HFFc6 (cell line): Measurements from ENCODE around the gene GRID1. TPM values are rescaled to one million over a fixed set of nuclear protein-coding genes. Genes with fewer than 3 reads are reported as not detected.

Experiments used
- DNase-seq: peaks from one replicate; pipeline ENCODE4 v3.0.0-alpha.2; 2018
- H3K27ac Mint-ChIP-seq: 2 replicates; pipeline ENCODE4 v1.8.0; 2020; ENCODE audit warnings: mild to moderate bottlenecking, mixed read lengths
- H3K27me3 Mint-ChIP-seq: 2 replicates; pipeline ENCODE4 v1.8.0; 2021; ENCODE audit warnings: mild to moderate bottlenecking, moderate library complexity, mixed read lengths; ENCODE audit not compliant: insufficient read depth
- H3K36me3 Mint-ChIP-seq: 2 replicates; pipeline ENCODE4 v1.8.0; 2021; ENCODE audit warnings: low read depth, mixed read lengths
- H3K4me1 Mint-ChIP-seq: 2 replicates; pipeline ENCODE4 v1.8.0; 2020; ENCODE audit warnings: low read depth, mixed read lengths
- H3K4me3 Mint-ChIP-seq: 2 replicates; pipeline ENCODE4 v1.8.0; 2020; ENCODE audit warnings: mild to moderate bottlenecking, moderate library complexity, mixed read lengths
- H3K9me3 Mint-ChIP-seq: 2 replicates; pipeline ENCODE4 v1.8.0; 2020; ENCODE audit warnings: mild to moderate bottlenecking, mixed read lengths
- total RNA-seq, 6 experiments: library from RNA; stranded (reverse); fragmentation: NEBNext Ultra II Directional; extraction: Animal tissue kit (Norgen Biotek cat#: 25700); gene quantifications; 2 replicates in 1 of 6; 3 replicates in 5 of 6; pipeline ENCODE4 v1.2.3, GENCODE V29; 2021
- TF ChIP-seq, protein P1 (sequence below): fragments of 200-600 bp; sonication (generic); IDR thresholded peaks from 2 replicates; pipeline ENCODE4 v1.5.0; 2021; ENCODE audit warnings: antibody characterized with exemption, mild to moderate bottlenecking

GRID1 gene
- total RNA-seq, 6 experiments from 2014 or later: not detected

DNA sequence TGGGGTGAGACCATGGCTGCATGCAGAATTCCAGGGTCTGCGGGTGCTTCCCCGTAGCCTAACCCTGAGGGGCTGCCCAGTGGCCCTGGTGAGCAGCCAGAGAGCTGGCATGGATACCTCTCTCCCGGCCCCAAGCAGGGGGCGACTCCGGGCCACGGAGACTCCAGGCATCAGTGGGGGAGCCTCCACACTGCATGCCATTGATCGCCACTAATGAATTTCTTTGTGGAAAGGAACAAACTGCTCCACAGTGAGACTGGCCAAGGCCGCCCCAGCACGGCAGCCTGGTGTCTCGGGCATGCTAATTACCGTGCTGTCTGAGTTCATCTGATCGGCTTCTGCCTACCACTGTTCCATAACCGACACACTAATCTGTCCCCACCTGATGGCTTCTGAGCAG lies 184.4 kb downstream of the GRID1 start:
- DNase-seq: no peak
- H3K27me3 Mint-ChIP-seq: no peaks in the 10 kb centered on the region
- H3K9me3 Mint-ChIP-seq: no peaks in the 10 kb centered on the region
- TF ChIP-seq, protein P1, sequence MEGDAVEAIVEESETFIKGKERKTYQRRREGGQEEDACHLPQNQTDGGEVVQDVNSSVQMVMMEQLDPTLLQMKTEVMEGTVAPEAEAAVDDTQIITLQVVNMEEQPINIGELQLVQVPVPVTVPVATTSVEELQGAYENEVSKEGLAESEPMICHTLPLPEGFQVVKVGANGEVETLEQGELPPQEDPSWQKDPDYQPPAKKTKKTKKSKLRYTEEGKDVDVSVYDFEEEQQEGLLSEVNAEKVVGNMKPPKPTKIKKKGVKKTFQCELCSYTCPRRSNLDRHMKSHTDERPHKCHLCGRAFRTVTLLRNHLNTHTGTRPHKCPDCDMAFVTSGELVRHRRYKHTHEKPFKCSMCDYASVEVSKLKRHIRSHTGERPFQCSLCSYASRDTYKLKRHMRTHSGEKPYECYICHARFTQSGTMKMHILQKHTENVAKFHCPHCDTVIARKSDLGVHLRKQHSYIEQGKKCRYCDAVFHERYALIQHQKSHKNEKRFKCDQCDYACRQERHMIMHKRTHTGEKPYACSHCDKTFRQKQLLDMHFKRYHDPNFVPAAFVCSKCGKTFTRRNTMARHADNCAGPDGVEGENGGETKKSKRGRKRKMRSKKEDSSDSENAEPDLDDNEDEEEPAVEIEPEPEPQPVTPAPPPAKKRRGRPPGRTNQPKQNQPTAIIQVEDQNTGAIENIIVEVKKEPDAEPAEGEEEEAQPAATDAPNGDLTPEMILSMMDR: no peak
- H3K36me3 Mint-ChIP-seq: no peaks in the 10 kb centered on the region
- H3K4me1 Mint-ChIP-seq: no peaks in the 10 kb centered on the region
- H3K4me3 Mint-ChIP-seq: no peak overlapping the region
- no peak overlapping the region for H3K27ac Mint-ChIP-seq

DNA sequence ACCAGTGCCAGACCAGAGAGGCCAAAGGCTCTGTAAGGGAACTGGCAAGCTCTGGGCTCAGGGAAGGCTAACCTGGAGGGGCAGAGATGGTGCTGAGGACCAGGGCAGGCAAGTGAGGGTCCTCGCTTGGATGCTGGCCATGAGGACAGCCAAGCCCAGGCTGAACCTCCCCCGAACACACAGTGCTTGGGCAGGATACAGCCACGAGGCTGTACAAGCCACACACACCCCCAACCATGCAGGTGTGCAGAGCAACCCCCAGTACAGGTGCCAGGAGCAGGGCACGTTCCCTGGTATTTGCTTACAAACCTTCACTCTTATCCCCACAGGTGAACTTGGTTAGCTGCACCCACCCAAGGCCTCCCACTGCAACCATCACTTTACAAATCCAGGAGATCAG lies 185.7 kb downstream of the GRID1 start:
- Mint-ChIP-seq H3K27me3 (no peaks in the 10 kb centered on the region), H3K9me3 (no peaks in the 10 kb centered on the region), H3K4me3 (no peak overlapping the region), H3K36me3 (no peaks in the 10 kb centered on the region), H3K4me1 (no peaks in the 10 kb centered on the region), H3K27ac (no peak overlapping the region)
- DNase-seq: no peak
- TF ChIP-seq, protein P1: no peak

- Mint-ChIP-seq H3K9me3 (no peaks in the 10 kb centered on the region), H3K4me1 (no peaks in the 10 kb centered on the region)
- TF ChIP-seq, protein P1: no peak
These were observed 186.6 kb downstream of the GRID1 start for GRCh38 chr10:86179961-86180360.

GRCh38 chr10:86179153-86179524 lies 187.5 kb downstream of the GRID1 start:
- H3K27me3 Mint-ChIP-seq: no peaks in the 10 kb centered on the region
- H3K27ac Mint-ChIP-seq: no peak overlapping the region
- H3K9me3 Mint-ChIP-seq: no peaks in the 10 kb centered on the region
- H3K4me3 Mint-ChIP-seq: no peak overlapping the region
- H3K36me3 Mint-ChIP-seq: no peaks in the 10 kb centered on the region
- no peaks in the 10 kb centered on the region for H3K4me1 Mint-ChIP-seq
- DNase-seq: no peak
- TF ChIP-seq, protein P1: no peak

More at GRCh38 chr10:86179961-86180360, 186.6 kb downstream of the GRID1 start:
- Mint-ChIP-seq H3K27me3 (no peaks in the 10 kb centered on the region), H3K27ac (no peak overlapping the region), H3K4me3 (no peak overlapping the region), H3K36me3 (no peaks in the 10 kb centered on the region)
- no peak for DNase-seq

DNA sequence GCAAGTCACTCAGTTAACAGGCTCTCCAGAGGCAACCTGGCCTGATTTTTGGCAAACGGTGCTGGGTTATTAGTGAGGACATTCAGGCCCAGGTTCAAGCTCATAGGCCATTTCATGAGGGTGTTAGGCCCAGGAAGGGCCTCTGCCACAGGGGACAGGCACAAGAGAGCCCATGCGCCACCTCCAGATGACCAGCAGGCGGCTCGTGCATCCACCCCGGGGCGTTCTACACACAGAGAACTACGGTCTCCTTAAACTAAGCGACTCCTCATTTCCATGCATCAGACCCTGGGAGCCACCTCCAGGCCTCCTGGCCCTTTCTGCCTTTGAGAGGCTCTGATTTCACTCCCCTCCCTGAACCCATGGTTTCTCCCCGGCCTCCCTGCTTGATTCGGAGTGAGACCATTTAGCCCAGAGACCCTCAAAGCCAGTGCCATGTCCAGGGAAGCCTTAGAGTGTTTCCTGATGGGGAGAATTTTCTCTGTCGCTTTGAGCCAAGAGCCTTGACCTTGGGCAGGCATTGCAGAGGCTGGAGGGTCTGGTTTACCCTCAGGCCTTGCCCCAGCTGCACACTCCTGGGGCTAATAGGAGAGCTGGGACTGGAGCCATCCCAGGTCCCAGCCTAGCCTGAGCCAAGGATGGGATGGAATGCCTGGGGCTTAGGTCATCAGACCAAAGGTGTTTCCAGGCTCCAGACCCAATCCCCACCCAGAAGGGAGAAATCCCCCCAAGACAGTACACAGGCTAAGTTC lies 188.0 kb downstream of the GRID1 start:
- Mint-ChIP-seq H3K9me3 (no peaks in the 10 kb centered on the region), H3K36me3 (no peaks in the 10 kb centered on the region), H3K4me1 (no peaks in the 10 kb centered on the region), H3K27me3 (no peaks in the 10 kb centered on the region), H3K4me3 (no peak overlapping the region), H3K27ac (no peak overlapping the region)
- no peak for DNase-seq
- TF ChIP-seq, protein P1: no peak; the same call in 1 of the 2 replicates
